ENCODE results near the gene BRD3.
"Not testable (repeated sequence)": the region's sequence is repeated elsewhere in the genome, so short reads cannot be mapped to it uniquely, and the experiment has no call there.

- TF ChIP-seq, protein P1, sequence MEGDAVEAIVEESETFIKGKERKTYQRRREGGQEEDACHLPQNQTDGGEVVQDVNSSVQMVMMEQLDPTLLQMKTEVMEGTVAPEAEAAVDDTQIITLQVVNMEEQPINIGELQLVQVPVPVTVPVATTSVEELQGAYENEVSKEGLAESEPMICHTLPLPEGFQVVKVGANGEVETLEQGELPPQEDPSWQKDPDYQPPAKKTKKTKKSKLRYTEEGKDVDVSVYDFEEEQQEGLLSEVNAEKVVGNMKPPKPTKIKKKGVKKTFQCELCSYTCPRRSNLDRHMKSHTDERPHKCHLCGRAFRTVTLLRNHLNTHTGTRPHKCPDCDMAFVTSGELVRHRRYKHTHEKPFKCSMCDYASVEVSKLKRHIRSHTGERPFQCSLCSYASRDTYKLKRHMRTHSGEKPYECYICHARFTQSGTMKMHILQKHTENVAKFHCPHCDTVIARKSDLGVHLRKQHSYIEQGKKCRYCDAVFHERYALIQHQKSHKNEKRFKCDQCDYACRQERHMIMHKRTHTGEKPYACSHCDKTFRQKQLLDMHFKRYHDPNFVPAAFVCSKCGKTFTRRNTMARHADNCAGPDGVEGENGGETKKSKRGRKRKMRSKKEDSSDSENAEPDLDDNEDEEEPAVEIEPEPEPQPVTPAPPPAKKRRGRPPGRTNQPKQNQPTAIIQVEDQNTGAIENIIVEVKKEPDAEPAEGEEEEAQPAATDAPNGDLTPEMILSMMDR (conservative IDR thresholded peaks at IDR 0.05; ENCODE audit: low read depth, low read length): not testable (repeated sequence)
- not testable (repeated sequence) for TF ChIP-seq EZH2 (IDR thresholded peaks at IDR 0.05; ENCODE audit: borderline replicate concordance, low read depth, low read length, poor library complexity, severe bottlenecking)
These were observed 33.3 kb upstream of the BRD3 start for GRCh38 chr9:134101133-134101532.

Measured in A673 (cell line).